H1 (cell line): Measurements from ENCODE around the gene IRGC. TPM values are rescaled to one million over a fixed set of nuclear protein-coding genes. Genes with fewer than 3 reads are reported as not detected.

ENCODE experiments used
- CTCF ChIA-PET: fragments of 300-600 bp; sonication (Branson Sonifier 250); formaldehyde crosslinking; loops from one replicate; lab custom pipeline; 2021; ENCODE audit not compliant: partially characterized antibody; lab: Charles Lee
- POLR2A ChIA-PET: fragments of 300-600 bp; sonication (Branson Sonifier 250); formaldehyde crosslinking; loops from one replicate; lab custom pipeline; 2021; ENCODE audit warnings: inconsistent platforms; ENCODE audit not compliant: partially characterized antibody; lab: Charles Lee
- DNase-seq, 2 experiments: peaks; one replicate each; pipeline versions ENCODE4 v3.0.0 to v3.0.0-alpha.2; 2010 to 2022; ENCODE audit warnings: low spot score in 2 of 2, low read depth in 1 of 2, mixed read lengths in 1 of 2
- FAIRE-seq: peaks from 2 replicates; lab custom pipeline; 2011; peaks lifted over from hg19 to GRCh38; lab: Jason Lieb, UNC
- H2AFZ ChIP-seq: 2 replicates; pipeline ENCODE4 v1.8.1; 2012; ENCODE audit warnings: low read length, inconsistent platforms
- H2AK5ac ChIP-seq: 2 replicates; pipeline ENCODE4 v1.6.1; 2013; ENCODE audit warnings: low read depth, low read length
- H2BK120ac ChIP-seq: replicated peaks from 2 replicates; pipeline ENCODE3; 2013; ENCODE audit warnings: low read depth, low read length, inconsistent platforms
- H2BK12ac ChIP-seq: 2 replicates; pipeline ENCODE4 v1.6.1; 2013; ENCODE audit warnings: low read depth, low read length
- H2BK15ac ChIP-seq: 2 replicates; pipeline ENCODE4 v1.6.1; 2013; ENCODE audit warnings: low read length
- H2BK20ac ChIP-seq: 2 replicates; pipeline ENCODE4 v1.6.1; 2013; ENCODE audit warnings: low read length
- H2BK5ac ChIP-seq: 2 replicates; pipeline ENCODE4 v1.6.1; 2013; ENCODE audit warnings: low read depth, low read length
- H3K14ac ChIP-seq: 2 replicates; pipeline ENCODE4 v1.6.1; 2013; ENCODE audit warnings: inconsistent platforms; ENCODE audit not compliant: insufficient read length
- H3K18ac ChIP-seq: 2 replicates; pipeline ENCODE4 v1.6.1; 2013; ENCODE audit warnings: low read length; ENCODE audit errors: extremely low read depth
- H3K23ac ChIP-seq: 2 replicates; pipeline ENCODE4 v1.6.1; 2013; ENCODE audit warnings: inconsistent platforms; ENCODE audit not compliant: insufficient read length
- H3K23me2 ChIP-seq: 2 replicates; pipeline ENCODE4 v1.6.1; 2013; ENCODE audit warnings: low read depth, low read length
- H3K27ac ChIP-seq: 2 replicates; pipeline ENCODE4 v1.6.1; 2011; ENCODE audit warnings: low read depth, low read length, inconsistent platforms
- H3K27me3 ChIP-seq, 4 experiments: replicated peaks in 1 of 4; 1 replicate in 1 of 4; 2 replicates in 3 of 4; pipeline versions ENCODE4 v1.6.1 to v1.8.1; 2011 to 2013; ENCODE audit warnings: low read length in 3 of 4, mild to moderate bottlenecking in 3 of 4, inconsistent platforms in 2 of 4, mixed read lengths in 2 of 4, moderate library complexity in 1 of 4; ENCODE audit not compliant: control insufficient read depth in 3 of 4, insufficient read depth in 3 of 4; ENCODE audit errors: extremely low read depth in 1 of 4
- H3K36me3 ChIP-seq, 4 experiments: 2 replicates each; pipeline versions ENCODE4 v1.6.1 to v1.8.1; 2011 to 2013; ENCODE audit warnings: mild to moderate bottlenecking in 4 of 4, low read length in 3 of 4, moderate library complexity in 2 of 4, control low read depth in 1 of 4, inconsistent platforms in 1 of 4; ENCODE audit not compliant: insufficient read depth in 4 of 4, control insufficient read depth in 2 of 4
- H3K4ac ChIP-seq: replicated peaks from 2 replicates; pipeline ENCODE3; 2013; ENCODE audit warnings: low read length, low read depth, mixed read lengths, inconsistent platforms; ENCODE audit not compliant: insufficient read length
- H3K4me1 ChIP-seq, 4 experiments: replicated peaks in 1 of 4; 1 replicate in 1 of 4; 2 replicates in 3 of 4; pipeline versions ENCODE4 v1.6.1 to v1.8.1; 2011 to 2013; ENCODE audit warnings: low read length in 3 of 4, inconsistent platforms in 2 of 4, mixed read lengths in 1 of 4; ENCODE audit not compliant: insufficient read depth in 4 of 4, control insufficient read depth in 3 of 4
- H3K4me2 ChIP-seq, 2 experiments: 2 replicates each; pipeline versions ENCODE4 v1.6.1 to v1.8.1; 2011 to 2013; ENCODE audit warnings: low read depth in 2 of 2, low read length in 2 of 2, control low read depth in 1 of 2, inconsistent platforms in 1 of 2, mild to moderate bottlenecking in 1 of 2; ENCODE audit not compliant: insufficient read depth in 1 of 2
- H3K4me3 ChIP-seq, 4 experiments: fragments of 200-600, 300-600 bp in 1 of 4; sonication (generic), shearing (Covaris generic), sonication (Bioruptor Twin) in 1 of 4; 2 replicates each; pipeline versions ENCODE4 v1.5.1 to v1.8.1; 2011 to 2016; ENCODE audit warnings: low read length in 4 of 4, low read depth in 3 of 4, control low read depth in 2 of 4, inconsistent platforms in 2 of 4, mild to moderate bottlenecking in 2 of 4, mixed read lengths in 1 of 4, moderate library complexity in 1 of 4; ENCODE audit not compliant: insufficient read depth in 2 of 4; ENCODE audit errors: extremely low read depth in 1 of 4
- H3K56ac ChIP-seq: replicated peaks from 2 replicates; pipeline ENCODE3; 2013; ENCODE audit warnings: low read depth, mild to moderate bottlenecking, mixed read lengths, low read length, inconsistent platforms; ENCODE audit not compliant: insufficient read length
- H3K79me1 ChIP-seq: 2 replicates; pipeline ENCODE4 v1.6.1; 2013; ENCODE audit warnings: low read depth, low read length, control low read depth
- H3K79me2 ChIP-seq, 2 experiments: 2 replicates each; pipeline versions ENCODE4 v1.6.1 to v1.8.1; 2012 to 2013; ENCODE audit warnings: low read length in 2 of 2, mild to moderate bottlenecking in 2 of 2, inconsistent platforms in 1 of 2; ENCODE audit not compliant: insufficient read depth in 2 of 2, control insufficient read depth in 1 of 2
- H3K9ac ChIP-seq, 4 experiments: replicated peaks in 1 of 4; 1 replicate in 1 of 4; 2 replicates in 3 of 4; pipeline versions ENCODE4 v1.6.1 to v1.8.1; 2011 to 2013; ENCODE audit warnings: low read depth in 3 of 4, low read length in 3 of 4, control low read depth in 2 of 4, mild to moderate bottlenecking in 2 of 4, moderate library complexity in 2 of 4, inconsistent platforms in 1 of 4; ENCODE audit errors: extremely low read depth in 1 of 4
- H3K9me3 ChIP-seq, 2 experiments: 2 replicates each; pipeline versions ENCODE4 v1.6.1 to v1.8.1; 2012 to 2013; ENCODE audit warnings: mild to moderate bottlenecking in 2 of 2, moderate library complexity in 2 of 2, control low read depth in 1 of 2, inconsistent platforms in 1 of 2, low read depth in 1 of 2, low read length in 1 of 2, mixed read lengths in 1 of 2; ENCODE audit not compliant: insufficient read depth in 2 of 2
- H4K20me1 ChIP-seq, 2 experiments: replicated peaks in 1 of 2; 2 replicates each; pipeline versions ENCODE3 to v1.8.1; 2011 to 2013; ENCODE audit warnings: inconsistent platforms in 2 of 2, low read length in 2 of 2, mild to moderate bottlenecking in 1 of 2; ENCODE audit not compliant: insufficient read depth in 2 of 2, control insufficient read depth in 1 of 2
- H4K5ac ChIP-seq: 2 replicates; pipeline ENCODE4 v1.6.1; 2013; ENCODE audit warnings: low read length, low read depth, mixed read lengths, inconsistent platforms; ENCODE audit not compliant: insufficient read length
- H4K8ac ChIP-seq: 2 replicates; pipeline ENCODE4 v1.8.0; 2013; ENCODE audit warnings: mild to moderate bottlenecking, moderate library complexity, low read length, inconsistent platforms; ENCODE audit not compliant: insufficient read depth; ENCODE audit errors: extremely low read depth
- H4K91ac ChIP-seq: replicated peaks from 2 replicates; pipeline ENCODE3; 2013; ENCODE audit warnings: low read length, mixed read lengths, inconsistent platforms; ENCODE audit not compliant: insufficient read length
- ASH2L ChIP-seq: fragments of 200-600, 300-600 bp; sonication (generic); IDR thresholded peaks from one replicate; pipeline ENCODE4 v1.7.1; 2017; ENCODE audit warnings: low read length
- CEBPB ChIP-seq: IDR thresholded peaks from 2 replicates; pipeline ENCODE4 v1.6.1; 2012; ENCODE audit warnings: low read depth, low read length
- FOSL1 ChIP-seq: IDR thresholded peaks from 2 replicates; pipeline ENCODE4 v1.6.1; 2011; ENCODE audit warnings: mild to moderate bottlenecking, low read depth, low read length, moderate library complexity; ENCODE audit not compliant: insufficient read depth
- HDAC6 ChIP-seq: IDR thresholded peaks from one replicate; pipeline ENCODE4 v1.7.1; 2012; ENCODE audit warnings: low read depth, mild to moderate bottlenecking, inconsistent platforms, low read length, moderate library complexity
- KDM5A ChIP-seq: fragments of 200-600 bp; IDR thresholded peaks from 2 replicates; pipeline ENCODE4 v1.7.1; 2012; ENCODE audit warnings: mild to moderate bottlenecking, low read length, inconsistent platforms, mixed read lengths
- RFX5 ChIP-seq: IDR thresholded peaks from 2 replicates; pipeline ENCODE4 v1.6.1; 2011; ENCODE audit warnings: low read depth, low read length, improper control_type of control experiment, borderline replicate concordance
- SIX5 ChIP-seq: IDR thresholded peaks from 2 replicates; pipeline ENCODE4 v1.6.1; 2011; ENCODE audit warnings: mild to moderate bottlenecking, low read depth, low read length
- SRF ChIP-seq: IDR thresholded peaks from 2 replicates; pipeline ENCODE4 v1.6.1; 2011; ENCODE audit warnings: mild to moderate bottlenecking, low read depth, low read length, moderate library complexity
- TEAD4 ChIP-seq: IDR thresholded peaks from 2 replicates; pipeline ENCODE4 v1.6.1; 2012; ENCODE audit warnings: low read depth, low read length, inconsistent platforms, mixed read lengths
- WGBS, 2 experiments: shearing (Covaris generic) in 1 of 2; methylation state at CpG; one replicate each; pipeline versions ENCODE4 v1.1.6 to v1.1.7; 2013 to 2015; ENCODE audit warnings: low lambda C conversion rate in 2 of 2, mixed read lengths in 2 of 2, inconsistent platforms in 1 of 2, low coverage in 1 of 2, missing lambda C conversion rate in 1 of 2; ENCODE audit not compliant: insufficient replicate concordance in 2 of 2, insufficient coverage in 1 of 2, insufficient read length in 1 of 2; ENCODE audit errors: extremely low coverage in 1 of 2, missing lambda C conversion rate in 1 of 2; 5-methylcytosine and 5-hydroxymethylcytosine counted together
- polyA plus RNA-seq, 7 experiments: library from polyadenylated mRNA; depleted of rRNA in 3 of 7; stranded (reverse) in 5 of 7; unstranded in 2 of 7; fragments of >200 nt in 5 of 7; fragments of 200-250 nt in 2 of 7; gene quantifications; 1 replicate in 5 of 7; 2 replicates in 1 of 7; 4 replicates in 1 of 7; pipeline versions ENCODE4 v1.2.1 to v1.2.3, GENCODE V29; 2011 to 2013; ENCODE audit warnings: missing spikeins in 2 of 7, mixed read lengths in 2 of 7
- total RNA-seq: library from RNA; stranded (reverse); fragmentation: NEBNext Ultra II Directional; extraction: Animal tissue kit (Norgen Biotek cat#: 25700); gene quantifications from 2 replicates; pipeline ENCODE4 v1.2.1, GENCODE V29; 2021

IRGC gene
- total and polyA plus RNA-seq, 2 of the 8 experiments (the other 6 are each of a cell fraction or from before 2014, with no cell fraction given) = not detected

DNA sequence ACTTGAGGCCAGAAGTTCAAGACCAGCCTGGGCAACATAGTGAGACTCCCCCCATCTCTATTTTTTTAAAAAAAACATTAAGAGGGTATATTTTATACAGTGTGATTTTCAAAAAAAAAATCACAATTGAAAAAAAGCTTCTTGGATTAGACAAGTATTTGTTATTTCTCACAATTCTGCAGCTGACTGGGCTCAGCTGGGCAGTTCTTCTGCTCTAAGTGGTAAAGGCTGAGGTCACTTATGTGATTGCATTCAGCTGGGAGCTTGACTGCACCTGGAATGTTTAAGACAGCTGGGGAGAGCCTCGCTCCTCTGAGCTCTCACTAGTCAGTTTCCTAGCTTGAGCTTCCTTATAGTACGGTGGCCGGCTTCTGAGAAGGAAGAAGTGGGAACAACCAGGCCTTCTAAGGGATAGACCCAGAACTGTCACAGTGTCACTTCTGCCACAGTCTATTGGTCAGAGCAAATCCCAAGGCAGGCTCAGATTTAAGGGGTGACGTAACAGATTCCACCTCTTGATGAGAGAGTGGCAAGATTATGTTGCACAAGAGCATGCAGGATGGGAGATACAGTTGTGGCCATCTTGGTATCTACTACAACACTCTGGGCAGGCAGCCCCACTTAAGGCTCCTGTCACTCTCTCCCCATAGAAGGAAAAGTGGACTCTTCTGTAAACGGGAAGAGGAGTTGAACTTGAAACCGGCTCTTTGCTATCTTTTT is 19.7 kb upstream of the IRGC start:
- H3K4me2 ChIP-seq = no peak overlapping the region
- FAIRE-seq = no peak
- 84% methylated on average over 6 of the region's 6 CpGs; no CpG with 5 or more reads in 1 of the 2 experiments for WGBS, 2 experiments

More for the DNA sequence above, 19.7 kb upstream of the IRGC start:
- Histone ChIP-seq H2BK120ac (no peak overlapping the region), H3K4me1 (0 out of 7 replicates have a peak, but pooled peaks cover 0 to 2% (median 0%) of the 10 kb centered on the region in 4 experiments), H4K5ac (no peak overlapping the region), H3K23me2 (peaks cover 5% of the 10 kb centered on the region; the same call in 1 of the 2 replicates), H3K79me1 (no peaks in the 10 kb centered on the region), H2BK12ac (no peak overlapping the region), H3K23ac (no peak overlapping the region), H3K9ac (no peak overlapping the region), H2AFZ (no peak overlapping the region), H4K8ac (no peak overlapping the region), H3K79me2 (no peaks in the 10 kb centered on the region), H2BK5ac (no peak overlapping the region), H3K27me3 (peaks cover 0 to 6% (median 2%) of the 10 kb centered on the region in 4 experiments; a peak in 4 of 7 replicates), H2AK5ac (no peak overlapping the region), H3K56ac (no peak overlapping the region), H3K27ac (no peak overlapping the region), H3K18ac (no peak overlapping the region), H3K4me3 (no peak overlapping the region), H3K36me3 (no peaks in the 10 kb centered on the region), H3K9me3 (no peaks in the 10 kb centered on the region), H3K4ac (no peak overlapping the region), H2BK20ac (no peak overlapping the region), H4K91ac (no peak overlapping the region), H2BK15ac (no peak overlapping the region), H4K20me1 (no peaks in the 10 kb centered on the region), H3K14ac (no peak overlapping the region)
- CTCF ChIA-PET = interaction anchor here (0.6 to 0.9 kb wide), 3 partner anchors 17 to 70 kb away, joined by 3 to 4 read pairs (median 3); no protein-coding TSS in a partner anchor
- POLR2A ChIA-PET = interaction anchor here (0.5 kb wide), 1 partner anchor 1838 kb away, joined by 3 read pairs; no protein-coding TSS in a partner anchor
- DNase-seq = no peak
- TF ChIP-seq CEBPB = no peak
- no peak for TF ChIP-seq ASH2L
- no peak for TF ChIP-seq SIX5
- no peak for TF ChIP-seq KDM5A
- no peak for TF ChIP-seq HDAC6
- TF ChIP-seq TEAD4 = no peak
- no peak for TF ChIP-seq RFX5
- TF ChIP-seq SRF = no peak
- TF ChIP-seq FOSL1 = no peak
